Measurements from ENCODE around the gene FAM149B1.

FAM149B1 gene

DNA sequence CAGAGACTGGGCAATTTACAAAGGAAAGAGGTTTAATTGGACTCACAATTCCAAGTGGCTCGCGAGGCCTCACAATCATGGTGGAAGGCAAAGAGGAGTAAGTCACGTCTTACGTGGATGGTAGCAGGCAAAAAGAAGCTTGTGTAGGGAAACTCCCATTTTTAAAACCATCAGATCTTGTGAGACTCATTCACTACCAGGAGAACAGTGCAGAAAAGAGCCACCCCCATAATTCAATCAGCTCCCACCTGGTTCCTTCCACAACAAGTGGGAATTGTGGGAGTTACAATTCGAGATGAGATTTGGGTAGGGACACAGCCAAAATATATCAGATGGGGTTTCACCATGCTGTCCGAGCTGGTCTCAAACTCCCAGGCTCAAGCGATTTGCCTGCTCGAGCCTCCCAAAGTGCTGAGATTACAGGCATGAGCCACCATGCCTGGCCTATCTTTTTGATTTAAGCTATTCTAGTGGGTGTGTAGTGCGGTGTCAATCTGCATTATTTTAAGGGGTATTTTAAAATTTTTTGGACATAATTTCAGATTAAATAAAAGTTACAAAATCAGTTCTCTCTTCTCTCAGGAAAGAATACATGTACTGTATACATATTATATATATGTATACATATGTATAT is 93.6 kb downstream of the FAM149B1 start:
- no peak overlapping the region for H3K4me3 ChIP-seq (replicated peaks in 1 of 2; ENCODE audit: low read depth in 2 of 2, low read length in 2 of 2)
- DNase-seq (ENCODE audit: low read depth in 2 of 2), result no peak
- TF ChIP-seq CTCF (IDR thresholded peaks at IDR 0.05; ENCODE audit: low read depth, low read length), result no peak

GRCh38 chr10:73262105-73262730 is 94.3 kb downstream of the FAM149B1 start:
- TF ChIP-seq CTCF (IDR thresholded peaks at IDR 0.05; ENCODE audit: low read depth, low read length), result no peak
- no peak overlapping the region for H3K4me3 ChIP-seq (replicated peaks in 1 of 2; ENCODE audit: low read depth in 2 of 2, low read length in 2 of 2)
- peak; percentile 73 to 88 for DNase-seq (ENCODE audit: low read depth in 2 of 2)

- TF ChIP-seq CTCF (IDR thresholded peaks at IDR 0.05; ENCODE audit: low read depth, low read length), result no peak
- no peak for DNase-seq (ENCODE audit: low read depth in 2 of 2)
- no peak overlapping the region for H3K4me3 ChIP-seq (replicated peaks in 1 of 2; ENCODE audit: low read depth in 2 of 2, low read length in 2 of 2)
These were observed 95.1 kb downstream of the FAM149B1 start for GRCh38 chr10:73262880-73263555.

- peak; percentile 52 for TF ChIP-seq CTCF (IDR thresholded peaks at IDR 0.05; ENCODE audit: low read depth, low read length)
- H3K4me3 ChIP-seq (replicated peaks in 1 of 2; ENCODE audit: low read depth in 2 of 2, low read length in 2 of 2), result no peak overlapping the region
- DNase-seq (ENCODE audit: low read depth in 2 of 2), result peak; percentile 43 to 57
These were observed 95.9 kb downstream of the FAM149B1 start for GRCh38 chr10:73263693-73264347.

- TF ChIP-seq CTCF (IDR thresholded peaks at IDR 0.05; ENCODE audit: low read depth, low read length), result no peak
- no peak for DNase-seq (ENCODE audit: low read depth in 2 of 2)
- no peak overlapping the region for H3K4me3 ChIP-seq (replicated peaks in 1 of 2; ENCODE audit: low read depth in 2 of 2, low read length in 2 of 2)
These were observed 96.5 kb downstream of the FAM149B1 start for GRCh38 chr10:73264423-73264822.

- DNase-seq (ENCODE audit: low read depth in 2 of 2), result no peak
These were observed 113.2 kb downstream of the FAM149B1 start for GRCh38 chr10:73281097-73281496.

More at GRCh38 chr10:73281097-73281496, 113.2 kb downstream of the FAM149B1 start:
- no peak overlapping the region for H3K4me3 ChIP-seq (replicated peaks in 1 of 2; ENCODE audit: low read depth in 2 of 2, low read length in 2 of 2)
- TF ChIP-seq CTCF (IDR thresholded peaks at IDR 0.05; ENCODE audit: low read depth, low read length), result no peak

Measured in cardiac fibroblast (primary cell).